HG03103 (cell line): ENCODE measurements around the gene KMT2E.

Source experiments
- ATAC-seq: cut with Tn5 transposase; IDR thresholded peaks from one replicate; pipeline ENCODE4 v1.9.1; 2021; ENCODE audit warnings: low read depth; ENCODE audit not compliant: unreplicated experiment

Gene KMT2E

DNA sequence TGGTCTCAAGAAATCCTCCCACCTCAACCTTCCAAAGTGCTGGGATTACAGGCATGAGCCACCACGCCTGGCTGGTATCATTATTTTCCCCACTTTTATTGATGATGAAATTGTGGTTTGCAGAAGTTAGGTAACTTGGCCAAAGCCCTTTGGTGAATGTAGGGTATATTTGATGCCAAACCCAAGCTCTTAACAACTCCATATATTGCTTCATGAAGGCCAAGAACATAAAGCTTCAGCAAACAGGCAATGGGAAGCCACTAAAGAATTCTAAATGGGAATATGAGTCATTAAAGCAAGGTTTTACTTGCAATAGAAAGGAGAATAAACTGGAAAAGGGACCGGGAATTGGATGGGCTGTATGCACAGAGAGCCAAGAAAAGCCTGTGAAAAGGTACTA lies 142.7 kb downstream of the KMT2E start:
- ATAC-seq, result no peak

DNA sequence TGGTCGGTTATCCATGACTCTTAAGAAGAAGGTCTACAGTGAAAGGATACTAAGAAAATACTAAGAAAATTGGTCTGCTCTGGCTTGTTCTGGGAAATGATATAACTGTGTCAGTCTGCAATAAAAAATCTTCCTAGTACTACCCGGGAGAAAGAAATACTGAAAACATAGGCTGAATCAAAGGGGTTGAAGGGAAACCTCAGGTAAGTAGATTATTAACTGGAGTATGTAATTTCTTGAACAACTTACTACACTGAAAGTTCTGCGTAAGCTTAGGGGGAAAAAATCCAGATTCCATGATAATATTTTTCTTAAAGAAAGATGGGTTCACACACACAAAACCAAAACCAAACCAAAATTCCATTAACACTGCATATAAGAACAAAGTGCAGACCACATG lies 143.3 kb downstream of the KMT2E start:
- ATAC-seq, result no peak

DNA sequence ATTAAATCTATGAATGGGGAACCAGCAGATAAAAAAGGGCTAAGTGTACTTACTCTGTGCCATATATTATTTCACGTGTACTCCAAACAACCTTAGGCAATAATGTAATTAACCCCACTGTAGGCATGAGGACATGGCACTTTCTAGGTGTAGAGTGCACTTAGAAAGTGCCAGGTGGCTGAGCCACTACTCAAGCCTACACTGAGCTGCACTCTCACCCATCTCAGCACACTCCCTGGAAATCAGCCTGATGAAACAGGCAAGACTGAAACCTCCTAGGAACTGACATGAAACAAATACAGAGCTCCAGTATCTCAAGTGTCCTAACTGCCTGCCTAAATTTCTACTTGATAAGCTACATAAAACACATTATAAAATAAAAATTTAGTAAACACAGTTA lies 147.4 kb downstream of the KMT2E start:
- no peak for ATAC-seq
